CMK (cell line): ENCODE results near the gene KCNQ1.

ENCODE experiments used
- DNase-seq: peaks from one replicate; pipeline ENCODE4 v3.0.0-alpha.2; 2010; ENCODE audit warnings: low read depth

Gene KCNQ1

GRCh38 chr11:2554338-2555207 lies 109.8 kb downstream of the KCNQ1 start:
- no peak for DNase-seq

- DNase-seq, result no peak
Observed at GRCh38 chr11:2555336-2555735, 110.5 kb downstream of the KCNQ1 start.

- no peak for DNase-seq
Observed at GRCh38 chr11:2555891-2556290, 111.1 kb downstream of the KCNQ1 start.

- DNase-seq, result no peak
Observed at GRCh38 chr11:2557381-2557780, 112.6 kb downstream of the KCNQ1 start.

- DNase-seq, result no peak
Observed at GRCh38 chr11:2558397-2558796, 113.6 kb downstream of the KCNQ1 start.

GRCh38 chr11:2558861-2559526 lies 114.2 kb downstream of the KCNQ1 start:
- DNase-seq, result no peak

- peak; percentile 12 for DNase-seq
Observed at GRCh38 chr11:2559527-2560311, 114.9 kb downstream of the KCNQ1 start.

GRCh38 chr11:2561696-2562581 lies 117.1 kb downstream of the KCNQ1 start:
- no peak for DNase-seq

GRCh38 chr11:2562890-2563212 lies 118.0 kb downstream of the KCNQ1 start:
- no peak for DNase-seq

GRCh38 chr11:2563213-2564007 lies 118.6 kb downstream of the KCNQ1 start:
- no peak for DNase-seq

- DNase-seq, result no peak
Observed at GRCh38 chr11:2564008-2564530, 119.3 kb downstream of the KCNQ1 start.

GRCh38 chr11:2564588-2565425 lies 120.0 kb downstream of the KCNQ1 start:
- DNase-seq, result no peak

GRCh38 chr11:2565447-2566222 lies 120.8 kb downstream of the KCNQ1 start:
- no peak for DNase-seq

- no peak for DNase-seq
Observed at GRCh38 chr11:2566223-2567025, 121.6 kb downstream of the KCNQ1 start.

- DNase-seq, result no peak
Observed at GRCh38 chr11:2567026-2567671, 122.3 kb downstream of the KCNQ1 start.

GRCh38 chr11:2569321-2569721 lies 124.5 kb downstream of the KCNQ1 start:
- DNase-seq, result no peak

GRCh38 chr11:2569731-2570210 lies 125.0 kb downstream of the KCNQ1 start:
- DNase-seq, result no peak
